HG03175 (cell line): Measurements from ENCODE around the gene ERAL1.
"Not testable (repeated sequence)": the region's sequence is repeated elsewhere in the genome, so short reads cannot be mapped to it uniquely, and the experiment has no call there.

Source experiments
- ATAC-seq: cut with Tn5 transposase; IDR thresholded peaks from one replicate; pipeline ENCODE4 v1.9.1; 2021; ENCODE audit warnings: mild to moderate bottlenecking, moderate library complexity; ENCODE audit not compliant: unreplicated experiment

Gene ERAL1

GRCh38 chr17:28897769-28898526, 43.1 kb downstream of the ERAL1 start:
- no peak for ATAC-seq

- no peak for ATAC-seq
These were observed 43.7 kb downstream of the ERAL1 start for GRCh38 chr17:28898527-28898955.

GRCh38 chr17:28899212-28899815, 44.5 kb downstream of the ERAL1 start:
- no peak for ATAC-seq

GRCh38 chr17:28900986-28901726, 46.3 kb downstream of the ERAL1 start:
- ATAC-seq: no peak

- ATAC-seq: peak; percentile 29
These were observed 47.3 kb downstream of the ERAL1 start for GRCh38 chr17:28901866-28902818.

- ATAC-seq: peak; percentile 83
These were observed 48.2 kb downstream of the ERAL1 start, which contains the start of gene DHRS13 for GRCh38 chr17:28902819-28903545. Gene DHRS13 (minus strand): TSS chr17:28903079. CDS start chr17:28902944, 135 bp downstream.

- not testable (repeated sequence) for ATAC-seq
These were observed 48.7 kb downstream of the ERAL1 start for GRCh38 chr17:28903546-28903841.

GRCh38 chr17:28904800-28905199, 50.0 kb downstream of the ERAL1 start:
- ATAC-seq: no peak

- ATAC-seq: no peak
These were observed 51.5 kb downstream of the ERAL1 start for GRCh38 chr17:28906276-28906675.

GRCh38 chr17:28906706-28907438, 52.1 kb downstream of the ERAL1 start:
- no peak for ATAC-seq

GRCh38 chr17:28907709-28908475, 53.1 kb downstream of the ERAL1 start:
- ATAC-seq: no peak

- ATAC-seq: no peak
These were observed 53.9 kb downstream of the ERAL1 start for GRCh38 chr17:28908640-28909167.

- no peak for ATAC-seq
These were observed 55.7 kb downstream of the ERAL1 start for GRCh38 chr17:28910534-28910933.
